IPS-18c (cell line): Measurements from ENCODE around the gene HNRNPA2B1.

Experiments
- H3K4me3 ChIP-seq: 2 replicates; pipeline ENCODE4 v1.7.0; 2013; ENCODE audit warnings: low read depth, mild to moderate bottlenecking, low read length, moderate library complexity; ENCODE audit not compliant: insufficient read depth
- H3K9me3 ChIP-seq: one replicate; pipeline ENCODE4 v1.6.1; 2013; ENCODE audit warnings: mild to moderate bottlenecking, low read length, moderate library complexity; ENCODE audit not compliant: control insufficient read depth, insufficient read depth

HNRNPA2B1 gene

DNA sequence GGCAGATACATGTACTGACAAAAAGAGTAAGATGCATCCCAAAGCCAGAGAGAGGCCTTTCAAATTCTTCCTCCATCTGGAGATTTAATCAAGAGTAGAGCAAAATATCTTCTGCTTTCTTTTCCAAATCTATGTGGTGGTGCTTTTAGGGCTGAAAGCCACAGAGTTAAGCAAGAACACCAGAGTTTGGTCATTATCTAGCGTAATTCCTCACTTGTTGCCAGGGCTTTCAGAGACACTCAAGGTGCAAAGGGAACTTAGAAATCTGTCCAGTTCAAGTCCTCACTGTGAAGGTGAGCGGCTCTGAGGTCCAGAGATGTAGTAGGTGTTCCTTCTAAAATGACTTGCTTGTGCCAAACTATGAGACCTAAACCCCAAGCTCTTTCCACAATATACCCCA is 59.5 kb downstream of the HNRNPA2B1 start:
- no peak overlapping the region for H3K4me3 ChIP-seq
- no peaks in the 10 kb centered on the region for H3K9me3 ChIP-seq

DNA sequence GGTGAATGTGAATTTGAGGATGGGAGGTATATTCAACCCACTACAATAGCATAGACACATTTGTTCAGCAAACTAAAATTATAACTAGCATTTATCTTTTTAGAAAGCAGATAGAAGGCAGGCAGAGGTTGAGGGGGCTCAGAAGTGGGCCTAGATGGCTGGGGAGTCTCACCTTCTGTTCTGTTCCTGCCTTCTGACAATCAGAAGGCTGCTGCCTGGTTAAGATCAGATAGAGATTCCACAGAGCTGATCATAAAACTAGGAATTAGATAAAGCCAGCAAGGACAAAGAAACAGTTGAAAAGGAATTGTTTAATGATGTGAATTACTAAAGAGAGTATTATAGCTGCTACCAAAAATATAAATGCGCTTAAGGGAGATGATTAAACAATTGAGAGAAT is 60.2 kb downstream of the HNRNPA2B1 start:
- no peaks in the 10 kb centered on the region for H3K9me3 ChIP-seq

More for the DNA sequence above, 60.2 kb downstream of the HNRNPA2B1 start:
- H3K4me3 ChIP-seq, result no peak overlapping the region
